Measurements from ENCODE around the gene PROX2.

PROX2 gene

DNA sequence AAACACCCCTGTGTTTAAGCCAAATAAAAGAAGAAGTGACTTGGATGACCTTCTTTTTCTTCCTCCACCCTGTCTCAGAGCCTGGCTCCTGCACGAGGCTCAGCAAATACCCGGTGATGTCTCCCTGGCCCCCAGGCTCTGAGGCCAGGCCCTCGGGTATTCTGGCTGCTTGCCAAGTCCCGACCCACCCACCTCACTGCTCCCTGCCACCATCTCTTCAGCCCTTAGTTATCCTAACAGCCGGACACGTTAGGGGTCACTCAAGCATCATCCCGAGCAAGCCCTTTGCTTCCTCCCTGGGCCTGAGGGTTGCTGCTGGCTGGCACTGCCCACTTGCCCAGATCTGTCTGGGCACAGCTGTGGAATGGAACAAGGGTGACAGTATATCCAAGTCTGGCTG is 39.9 kb upstream of the PROX2 start:
- Histone ChIP-seq H3K27me3 (ENCODE audit: low read depth, low read length) (no peaks in the 10 kb centered on the region), H3K4me3 (ENCODE audit: low read depth in 1 of 2, low read length in 2 of 2) (no peak overlapping the region), H3K36me3 (ENCODE audit: control insufficient read depth in 1 of 2, insufficient read depth in 2 of 2, low read length in 2 of 2) (no peaks in the 10 kb centered on the region), H3K27ac (ENCODE audit: low read length) (no peak overlapping the region), H3K4me1 (ENCODE audit: control insufficient read depth in 1 of 2, insufficient read depth in 2 of 2, low read length in 2 of 2) (peaks cover 5 to 22% of the 10 kb centered on the region in 2 donors), H3K9me3 (ENCODE audit: control insufficient read depth in 1 of 2, low read length in 2 of 2) (no peaks in the 10 kb centered on the region)

DNA sequence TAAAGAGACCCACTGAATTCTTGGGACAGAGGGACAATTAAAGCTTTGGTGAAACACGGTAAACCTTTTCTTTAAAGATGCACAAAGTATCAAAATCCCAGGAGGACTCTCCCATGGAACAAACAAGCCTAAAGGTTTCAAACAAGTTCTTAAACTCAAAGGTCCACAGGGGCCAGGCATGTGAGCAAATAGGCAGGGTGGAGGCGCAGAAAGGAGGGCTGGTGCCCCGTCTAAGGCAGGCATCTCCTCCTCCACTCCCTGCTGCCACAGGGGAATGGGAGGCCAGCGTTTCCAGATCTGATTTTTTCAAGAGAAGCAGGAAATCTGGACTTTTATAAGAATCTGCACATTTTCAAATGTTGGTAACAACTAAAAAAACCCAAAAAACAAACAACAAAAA is 39.5 kb upstream of the PROX2 start:
- H3K27ac ChIP-seq (ENCODE audit: low read length): no peak overlapping the region

DNA sequence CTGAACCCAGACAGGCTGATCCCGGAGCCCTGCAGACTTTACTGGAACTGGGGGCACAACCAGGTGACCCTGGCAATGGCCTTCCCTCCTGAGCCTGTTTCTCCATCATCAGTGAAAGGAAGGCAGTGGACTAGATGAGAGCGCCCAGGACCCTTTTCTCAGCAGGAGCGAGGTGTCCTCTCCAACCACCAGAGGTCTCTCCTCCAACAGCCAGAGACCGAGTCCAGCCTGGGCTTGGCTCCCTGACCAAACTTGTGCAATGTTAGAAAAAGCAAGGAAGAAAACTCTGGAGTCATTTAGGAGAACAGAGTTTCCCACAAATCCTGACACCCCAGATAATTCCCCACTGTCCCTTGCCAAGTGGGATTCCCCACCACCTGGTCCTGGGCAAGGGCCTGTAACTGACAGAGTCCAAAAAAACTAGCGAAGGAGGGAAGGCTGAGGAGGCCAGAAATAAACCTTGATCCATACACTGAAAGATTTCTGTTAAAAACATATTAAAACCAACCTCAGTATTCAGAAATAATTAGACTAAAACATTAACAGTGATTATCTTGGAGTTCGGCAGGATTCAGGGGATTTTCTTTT is 38.1 kb upstream of the PROX2 start:
- Histone ChIP-seq H3K9me3 (ENCODE audit: control insufficient read depth in 1 of 2, low read length in 2 of 2) (no peaks in the 10 kb centered on the region), H3K36me3 (ENCODE audit: control insufficient read depth in 1 of 2, insufficient read depth in 2 of 2, low read length in 2 of 2) (no peaks in the 10 kb centered on the region), H3K27me3 (ENCODE audit: low read depth, low read length) (no peaks in the 10 kb centered on the region), H3K4me1 (ENCODE audit: control insufficient read depth in 1 of 2, insufficient read depth in 2 of 2, low read length in 2 of 2) (peaks cover 5 to 22% of the 10 kb centered on the region in 2 donors), H3K27ac (ENCODE audit: low read length) (peak overlapping the region; percentile 18), H3K4me3 (ENCODE audit: low read depth in 1 of 2, low read length in 2 of 2) (no peak overlapping the region)

More for the DNA sequence above, 39.5 kb upstream of the PROX2 start:
- no peak overlapping the region for H3K4me3 ChIP-seq (ENCODE audit: low read depth in 1 of 2, low read length in 2 of 2)
- H3K9me3 ChIP-seq (ENCODE audit: control insufficient read depth in 1 of 2, low read length in 2 of 2): no peaks in the 10 kb centered on the region
- no peaks in the 10 kb centered on the region for H3K36me3 ChIP-seq (ENCODE audit: control insufficient read depth in 1 of 2, insufficient read depth in 2 of 2, low read length in 2 of 2)
- no peaks in the 10 kb centered on the region for H3K27me3 ChIP-seq (ENCODE audit: low read depth, low read length)
- peaks cover 5 to 22% of the 10 kb centered on the region in 2 donors for H3K4me1 ChIP-seq (ENCODE audit: control insufficient read depth in 1 of 2, insufficient read depth in 2 of 2, low read length in 2 of 2)

DNA sequence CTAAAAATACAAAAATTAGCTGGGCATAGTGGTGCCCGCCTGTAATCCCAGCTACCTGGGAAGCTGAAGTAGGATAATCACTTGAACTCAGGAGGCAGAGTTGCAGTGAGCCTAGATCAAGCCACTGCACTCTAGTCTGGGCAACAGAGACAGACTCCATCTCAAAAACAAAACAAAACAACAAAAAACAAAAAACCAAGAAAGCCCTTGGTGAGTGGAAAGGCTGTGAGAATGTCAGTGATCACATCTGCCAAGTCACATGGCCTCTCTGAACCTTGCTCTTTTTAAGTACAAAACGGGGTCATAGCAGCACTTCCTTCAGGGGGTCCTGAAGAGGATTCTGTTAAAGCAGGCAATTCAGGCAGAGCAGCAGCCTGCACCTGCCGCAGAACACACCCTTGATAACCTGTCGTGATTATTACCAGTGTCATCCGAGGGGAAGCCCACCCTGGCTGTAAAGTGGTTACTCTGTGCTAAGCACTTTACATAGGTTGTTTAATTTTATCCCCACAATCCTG is 37.5 kb upstream of the PROX2 start:
- no peak overlapping the region for H3K27ac ChIP-seq (ENCODE audit: low read length)
- no peak overlapping the region for H3K4me3 ChIP-seq (ENCODE audit: low read depth in 1 of 2, low read length in 2 of 2)
- peaks cover 5 to 21% of the 10 kb centered on the region in 2 donors for H3K4me1 ChIP-seq (ENCODE audit: control insufficient read depth in 1 of 2, insufficient read depth in 2 of 2, low read length in 2 of 2)
- no peaks in the 10 kb centered on the region for H3K9me3 ChIP-seq (ENCODE audit: control insufficient read depth in 1 of 2, low read length in 2 of 2)
- no peaks in the 10 kb centered on the region for H3K27me3 ChIP-seq (ENCODE audit: low read depth, low read length)
- no peaks in the 10 kb centered on the region for H3K36me3 ChIP-seq (ENCODE audit: control insufficient read depth in 1 of 2, insufficient read depth in 2 of 2, low read length in 2 of 2)

DNA sequence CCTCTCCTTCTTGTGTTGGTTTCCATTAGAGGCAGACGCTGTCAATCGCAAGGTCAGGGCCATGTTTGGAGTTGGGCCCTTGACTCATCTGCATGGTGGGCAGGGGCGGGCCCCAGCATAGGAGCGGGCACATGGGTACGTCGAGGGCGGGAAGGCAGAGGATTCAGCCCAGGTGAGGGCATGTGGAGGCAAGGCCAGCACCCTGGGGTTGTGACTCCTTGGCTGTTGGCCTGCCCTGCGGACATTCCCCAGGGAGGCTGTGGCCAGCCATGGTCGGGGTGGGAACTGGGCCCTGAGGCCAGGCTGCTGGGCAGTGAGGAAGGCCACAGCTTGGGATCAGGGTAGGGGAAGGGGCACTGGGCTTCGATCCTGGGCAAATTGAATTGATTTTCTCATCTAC is 36.9 kb upstream of the PROX2 start:
- no peaks in the 10 kb centered on the region for H3K9me3 ChIP-seq (ENCODE audit: control insufficient read depth in 1 of 2, low read length in 2 of 2)
- no peaks in the 10 kb centered on the region for H3K36me3 ChIP-seq (ENCODE audit: control insufficient read depth in 1 of 2, insufficient read depth in 2 of 2, low read length in 2 of 2)
- no peak overlapping the region for H3K4me3 ChIP-seq (ENCODE audit: low read depth in 1 of 2, low read length in 2 of 2)
- H3K4me1 ChIP-seq (ENCODE audit: control insufficient read depth in 1 of 2, insufficient read depth in 2 of 2, low read length in 2 of 2): peaks cover 6 to 20% of the 10 kb centered on the region in 2 donors
- no peaks in the 10 kb centered on the region for H3K27me3 ChIP-seq (ENCODE audit: low read depth, low read length)
- H3K27ac ChIP-seq (ENCODE audit: low read length): no peak overlapping the region

DNA sequence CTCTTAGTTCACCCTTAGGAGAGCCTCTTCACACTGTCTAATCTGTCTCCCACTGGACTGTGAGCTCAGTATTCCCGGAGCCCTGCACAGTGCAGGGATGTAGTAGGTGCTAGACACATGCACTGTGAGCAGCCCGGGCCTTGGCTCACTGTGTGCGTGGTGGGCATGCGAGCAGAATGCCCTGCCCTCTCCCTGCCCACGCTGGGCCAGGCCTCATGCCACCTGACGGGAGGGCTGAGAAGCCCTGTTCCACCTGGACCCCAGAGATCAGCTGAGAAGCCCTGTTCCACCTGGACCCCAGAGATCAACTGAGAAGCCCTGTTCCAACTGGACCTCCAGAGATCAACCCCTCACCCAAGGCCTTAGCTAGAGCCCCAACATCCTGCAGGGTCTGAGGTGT is 36.2 kb upstream of the PROX2 start:
- Histone ChIP-seq H3K27me3 (ENCODE audit: low read depth, low read length) (no peaks in the 10 kb centered on the region), H3K36me3 (ENCODE audit: control insufficient read depth in 1 of 2, insufficient read depth in 2 of 2, low read length in 2 of 2) (no peaks in the 10 kb centered on the region), H3K9me3 (ENCODE audit: control insufficient read depth in 1 of 2, low read length in 2 of 2) (no peaks in the 10 kb centered on the region), H3K4me1 (ENCODE audit: control insufficient read depth in 1 of 2, insufficient read depth in 2 of 2, low read length in 2 of 2) (peaks cover 10 to 20% of the 10 kb centered on the region in 2 donors), H3K27ac (ENCODE audit: low read length) (no peak overlapping the region), H3K4me3 (ENCODE audit: low read depth in 1 of 2, low read length in 2 of 2) (no peak overlapping the region)

DNA sequence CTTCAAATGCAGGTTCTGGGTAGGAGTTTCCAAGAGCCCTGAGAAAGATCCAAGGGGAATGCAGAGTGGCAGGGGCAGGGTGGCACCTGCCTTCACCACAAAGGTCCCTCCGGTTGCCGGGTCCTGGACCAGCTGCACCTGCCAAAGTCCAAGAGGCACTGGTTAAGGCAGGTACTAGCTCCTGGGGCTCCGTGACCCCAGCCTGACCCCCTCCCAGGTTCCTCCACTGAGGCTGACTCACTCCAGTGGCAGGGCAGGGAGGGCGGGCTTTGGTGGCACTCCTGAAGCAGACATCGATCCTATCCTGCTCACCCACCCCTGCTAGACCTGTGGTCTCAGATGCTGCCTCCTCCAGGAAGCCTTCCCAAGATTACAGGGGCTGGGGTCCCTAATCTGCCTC is 35.8 kb upstream of the PROX2 start:
- Histone ChIP-seq H3K4me3 (ENCODE audit: low read depth in 1 of 2, low read length in 2 of 2) (no peak overlapping the region), H3K36me3 (ENCODE audit: control insufficient read depth in 1 of 2, insufficient read depth in 2 of 2, low read length in 2 of 2) (peaks cover 0 to under 1% of the 10 kb centered on the region in 2 donors), H3K27me3 (ENCODE audit: low read depth, low read length) (no peaks in the 10 kb centered on the region), H3K27ac (ENCODE audit: low read length) (no peak overlapping the region), H3K9me3 (ENCODE audit: control insufficient read depth in 1 of 2, low read length in 2 of 2) (no peaks in the 10 kb centered on the region), H3K4me1 (ENCODE audit: control insufficient read depth in 1 of 2, insufficient read depth in 2 of 2, low read length in 2 of 2) (peaks cover 10 to 21% of the 10 kb centered on the region in 2 donors)

DNA sequence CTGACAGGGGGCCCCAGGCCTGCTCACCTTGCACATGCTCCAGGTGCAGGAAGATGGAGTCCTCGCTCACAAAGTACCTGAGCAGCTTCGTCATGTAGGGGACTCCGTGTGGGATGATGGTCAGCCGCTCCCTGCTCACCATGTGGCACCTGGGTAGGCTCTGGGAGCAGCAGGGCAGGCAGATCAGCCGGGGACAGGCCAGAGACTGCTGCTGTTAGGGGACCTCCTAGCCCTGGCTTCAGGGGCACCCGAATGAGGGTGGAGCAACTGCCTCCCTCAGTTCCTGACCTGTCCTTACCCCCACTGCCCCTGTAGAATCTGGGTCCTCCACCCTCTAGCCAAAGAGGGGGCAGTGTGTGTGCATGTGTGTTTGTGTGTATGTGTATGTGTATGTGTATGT is 35.3 kb upstream of the PROX2 start:
- H3K4me3 ChIP-seq (ENCODE audit: low read depth in 1 of 2, low read length in 2 of 2): no peak overlapping the region
- peaks cover 10 to 17% of the 10 kb centered on the region in 2 donors for H3K4me1 ChIP-seq (ENCODE audit: control insufficient read depth in 1 of 2, insufficient read depth in 2 of 2, low read length in 2 of 2)
- H3K9me3 ChIP-seq (ENCODE audit: control insufficient read depth in 1 of 2, low read length in 2 of 2): no peaks in the 10 kb centered on the region
- H3K27ac ChIP-seq (ENCODE audit: low read length): no peak overlapping the region
- H3K36me3 ChIP-seq (ENCODE audit: control insufficient read depth in 1 of 2, insufficient read depth in 2 of 2, low read length in 2 of 2): peaks cover 0 to 4% of the 10 kb centered on the region in 2 donors
- no peaks in the 10 kb centered on the region for H3K27me3 ChIP-seq (ENCODE audit: low read depth, low read length)

DNA sequence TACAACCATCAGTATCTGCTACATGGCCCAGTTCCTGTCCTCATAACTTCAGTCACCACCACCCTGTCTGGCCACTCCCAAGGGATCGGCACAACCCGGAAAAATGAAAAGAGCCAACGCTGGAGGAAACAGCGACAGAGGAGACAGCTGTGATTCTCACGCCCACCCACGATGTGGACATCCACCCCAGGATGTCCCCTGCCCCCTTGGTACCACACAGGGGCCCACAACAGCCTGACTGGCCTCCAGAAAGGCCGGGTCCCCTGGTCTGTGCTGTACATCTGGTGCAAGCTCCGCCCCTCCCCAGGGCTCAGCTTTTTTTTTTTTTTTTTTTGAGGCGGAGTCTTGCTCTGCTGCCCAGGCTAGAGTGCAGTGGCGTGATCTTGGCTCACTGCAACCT is 34.6 kb upstream of the PROX2 start:
- Histone ChIP-seq H3K36me3 (ENCODE audit: control insufficient read depth in 1 of 2, insufficient read depth in 2 of 2, low read length in 2 of 2) (peaks cover 0 to 4% of the 10 kb centered on the region in 2 donors), H3K27ac (ENCODE audit: low read length) (no peak overlapping the region), H3K9me3 (ENCODE audit: control insufficient read depth in 1 of 2, low read length in 2 of 2) (no peaks in the 10 kb centered on the region), H3K27me3 (ENCODE audit: low read depth, low read length) (no peaks in the 10 kb centered on the region), H3K4me3 (ENCODE audit: low read depth in 1 of 2, low read length in 2 of 2) (no peak overlapping the region), H3K4me1 (ENCODE audit: control insufficient read depth in 1 of 2, insufficient read depth in 2 of 2, low read length in 2 of 2) (peaks cover 10 to 18% of the 10 kb centered on the region in 2 donors)

DNA sequence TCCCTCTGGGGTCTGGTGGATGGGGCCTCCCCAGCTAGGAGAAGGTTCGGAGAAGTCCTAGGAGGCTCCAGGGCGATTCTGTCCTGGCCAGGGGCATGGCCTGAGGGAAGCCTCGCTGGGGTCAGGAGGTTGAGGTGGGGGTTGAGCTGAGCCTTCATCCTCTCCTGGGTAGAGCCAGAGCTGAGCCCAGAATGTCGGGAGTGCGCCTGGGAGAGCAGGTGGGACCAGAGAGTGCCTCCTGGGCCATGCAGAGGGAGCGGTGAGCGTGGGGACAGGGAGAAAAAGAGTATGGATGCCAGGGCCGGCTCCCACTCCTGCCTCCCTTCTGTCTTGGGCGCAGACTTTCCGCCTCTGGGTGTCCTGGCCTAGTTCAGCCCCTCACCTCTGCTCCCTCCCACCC is 34.0 kb upstream of the PROX2 start:
- H3K27ac ChIP-seq (ENCODE audit: low read length): no peak overlapping the region
- H3K4me3 ChIP-seq (ENCODE audit: low read depth in 1 of 2, low read length in 2 of 2): no peak overlapping the region
- peaks cover 10 to 25% of the 10 kb centered on the region in 2 donors for H3K4me1 ChIP-seq (ENCODE audit: control insufficient read depth in 1 of 2, insufficient read depth in 2 of 2, low read length in 2 of 2)
- no peaks in the 10 kb centered on the region for H3K27me3 ChIP-seq (ENCODE audit: low read depth, low read length)
- H3K9me3 ChIP-seq (ENCODE audit: control insufficient read depth in 1 of 2, low read length in 2 of 2): no peaks in the 10 kb centered on the region
- peaks cover 3 to 4% of the 10 kb centered on the region in 2 donors for H3K36me3 ChIP-seq (ENCODE audit: control insufficient read depth in 1 of 2, insufficient read depth in 2 of 2, low read length in 2 of 2)

DNA sequence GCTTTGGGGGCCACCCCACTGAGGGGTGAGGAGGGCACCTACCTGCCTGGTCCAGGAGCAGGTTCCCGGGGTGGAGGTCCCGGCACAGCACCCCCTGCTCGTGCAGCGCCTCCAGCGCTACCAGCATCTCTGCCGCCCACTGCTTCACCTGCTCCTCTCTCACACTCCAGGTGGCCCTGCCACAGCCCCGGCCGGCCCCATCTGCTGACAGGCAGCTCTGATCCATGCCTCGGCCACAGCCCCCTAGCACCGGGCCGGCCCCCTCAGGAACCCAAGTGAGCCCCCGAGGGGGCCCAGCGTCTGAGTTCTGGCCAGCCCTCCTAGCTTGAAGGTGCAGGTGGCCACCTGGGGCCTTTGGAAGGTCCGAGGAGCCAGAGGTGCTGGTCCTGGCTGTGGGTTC is 33.6 kb upstream of the PROX2 start:
- no peak overlapping the region for H3K27ac ChIP-seq (ENCODE audit: low read length)
- no peaks in the 10 kb centered on the region for H3K27me3 ChIP-seq (ENCODE audit: low read depth, low read length)
- H3K4me1 ChIP-seq (ENCODE audit: control insufficient read depth in 1 of 2, insufficient read depth in 2 of 2, low read length in 2 of 2): peaks cover 10 to 26% of the 10 kb centered on the region in 2 donors
- no peaks in the 10 kb centered on the region for H3K9me3 ChIP-seq (ENCODE audit: control insufficient read depth in 1 of 2, low read length in 2 of 2)
- no peak overlapping the region for H3K4me3 ChIP-seq (ENCODE audit: low read depth in 1 of 2, low read length in 2 of 2)
- peaks cover 6 to 8% of the 10 kb centered on the region in 2 donors for H3K36me3 ChIP-seq (ENCODE audit: control insufficient read depth in 1 of 2, insufficient read depth in 2 of 2, low read length in 2 of 2)

DNA sequence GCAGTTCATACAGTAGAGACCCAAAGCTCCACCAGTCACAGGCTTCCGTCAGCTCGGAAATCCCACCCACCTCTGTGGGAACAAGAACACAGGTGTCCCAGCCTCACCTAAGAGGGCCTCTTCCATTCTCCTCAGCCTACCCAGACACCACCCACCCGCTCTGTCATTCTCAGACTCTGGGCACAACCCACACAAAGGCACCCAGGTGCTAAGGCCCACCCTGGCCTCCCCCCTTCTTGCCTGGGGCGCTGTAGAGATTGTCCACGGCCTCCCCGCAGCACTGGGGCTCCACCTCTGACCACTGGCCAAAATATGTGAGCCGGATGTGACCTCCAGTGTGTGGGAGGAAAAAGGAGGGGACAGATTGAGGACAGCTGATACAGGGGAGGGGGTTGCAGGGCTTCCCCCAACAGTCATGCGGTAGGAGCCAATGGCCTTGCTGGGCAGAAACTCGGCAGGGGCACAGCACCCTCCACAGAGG is 33.0 kb upstream of the PROX2 start:
- peaks cover 12 to 14% of the 10 kb centered on the region in 2 donors for H3K36me3 ChIP-seq (ENCODE audit: control insufficient read depth in 1 of 2, insufficient read depth in 2 of 2, low read length in 2 of 2)
- peaks cover 5 to 26% of the 10 kb centered on the region in 2 donors for H3K4me1 ChIP-seq (ENCODE audit: control insufficient read depth in 1 of 2, insufficient read depth in 2 of 2, low read length in 2 of 2)
- H3K27ac ChIP-seq (ENCODE audit: low read length): no peak overlapping the region
- no peaks in the 10 kb centered on the region for H3K27me3 ChIP-seq (ENCODE audit: low read depth, low read length)
- no peaks in the 10 kb centered on the region for H3K9me3 ChIP-seq (ENCODE audit: control insufficient read depth in 1 of 2, low read length in 2 of 2)
- no peak overlapping the region for H3K4me3 ChIP-seq (ENCODE audit: low read depth in 1 of 2, low read length in 2 of 2)
